Ureter (tissue), 1 donor: Measurements from ENCODE around the gene SASH3. TPM values are rescaled to one million over a fixed set of nuclear protein-coding genes. Genes with fewer than 3 reads are reported as not detected.
A peak's percentile ranks its signal among the peaks of the same experiment; 100 is the strongest.

Experiments used
- DNase-seq: peaks from one replicate; pipeline ENCODE4 v3.0.0-alpha.2; 2020; ENCODE audit warnings: low spot score
- total RNA-seq: library from RNA; stranded (reverse); gene quantifications from one replicate; pipeline ENCODE4 v1.2.4, GENCODE V29; 2023
- donor health status: DM: yes; HTN: yes; CAD: no.

The SASH3 gene
- total RNA-seq, 1 donor from 2014 or later: 8.4 TPM

- no peak for DNase-seq
Measured at GRCh38 chrX:129808829-129809796, 29.4 kb downstream of the SASH3 start.

GRCh38 chrX:129813662-129814368 lies 34.1 kb downstream of the SASH3 start:
- DNase-seq: no peak

- DNase-seq: no peak
Measured at GRCh38 chrX:129818123-129818522, 38.4 kb downstream of the SASH3 start.

DNA sequence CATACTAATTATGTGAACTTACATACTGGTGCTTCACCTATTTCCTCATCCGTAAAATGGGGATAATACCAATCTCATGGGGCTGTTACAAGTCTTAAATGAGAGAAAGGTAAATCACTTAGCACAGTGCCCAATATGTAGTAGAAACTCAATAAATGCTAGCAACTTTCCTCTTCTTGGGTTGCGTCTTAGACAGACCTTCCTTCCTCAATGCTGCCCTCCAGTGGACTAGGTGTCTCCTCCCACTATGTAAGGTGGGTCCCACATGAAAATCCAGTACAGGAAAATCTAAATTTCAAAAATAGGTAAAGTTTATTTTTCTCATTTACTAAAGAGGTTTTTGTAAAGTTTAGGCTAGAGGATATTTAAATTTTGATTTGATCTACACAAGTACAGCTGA lies 43.4 kb downstream of the SASH3 start:
- DNase-seq: no peak

DNA sequence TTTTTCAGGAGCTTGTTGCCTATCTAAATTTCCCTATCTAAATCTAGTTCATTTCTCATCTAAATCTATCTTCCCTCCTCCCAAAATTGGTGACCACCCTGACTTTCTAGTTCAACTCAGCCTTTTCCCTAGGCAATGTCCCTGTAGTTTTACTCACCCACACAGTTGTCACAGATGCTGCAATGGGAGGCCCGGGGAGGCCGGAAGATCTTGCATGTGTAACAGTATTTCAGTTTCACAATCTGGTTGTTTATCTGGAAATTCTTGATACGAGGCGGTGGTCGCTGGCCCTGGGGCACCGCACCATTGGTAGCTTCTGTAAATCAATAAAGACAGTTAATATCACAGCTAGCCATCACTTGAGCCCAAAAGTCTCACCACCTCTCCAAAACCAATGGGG lies 43.8 kb downstream of the SASH3 start:
- DNase-seq: no peak

- DNase-seq: no peak
Measured at GRCh38 chrX:129824620-129825019, 44.9 kb downstream of the SASH3 start.

DNA sequence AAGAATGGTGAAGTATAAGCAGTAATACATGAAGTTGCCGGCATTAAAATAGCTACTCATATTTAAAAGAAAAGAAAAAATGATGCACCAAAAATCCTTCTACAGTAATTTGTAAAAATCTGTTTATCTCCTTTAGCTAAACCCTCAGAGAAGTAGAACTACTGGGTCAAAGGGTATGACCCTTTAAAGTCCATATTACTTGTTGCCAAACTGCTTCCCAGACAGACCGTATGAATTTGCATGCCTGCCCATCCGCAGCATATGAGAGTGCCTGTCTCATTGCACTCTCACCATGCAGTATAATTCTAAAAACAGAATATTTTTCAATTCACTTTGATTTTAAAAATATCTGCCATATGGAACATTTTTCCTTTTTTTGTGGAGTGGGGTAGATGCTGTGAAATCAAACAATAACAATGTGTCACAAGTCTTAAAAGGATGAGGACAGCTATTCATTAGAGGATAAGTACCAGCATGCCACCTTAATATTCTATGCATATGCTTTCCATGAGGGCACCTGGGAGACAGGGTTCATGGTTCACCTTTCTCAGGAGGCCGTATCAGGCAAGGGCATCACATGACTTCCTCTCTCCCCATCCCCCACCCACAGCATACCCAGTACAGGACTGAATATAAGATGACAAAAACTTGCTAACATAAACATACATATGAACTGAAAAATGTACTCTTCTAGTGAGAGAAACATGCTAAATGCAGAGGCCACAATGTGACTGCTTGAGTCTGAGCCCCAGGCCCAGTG lies 46.2 kb downstream of the SASH3 start:
- DNase-seq: no peak

DNA sequence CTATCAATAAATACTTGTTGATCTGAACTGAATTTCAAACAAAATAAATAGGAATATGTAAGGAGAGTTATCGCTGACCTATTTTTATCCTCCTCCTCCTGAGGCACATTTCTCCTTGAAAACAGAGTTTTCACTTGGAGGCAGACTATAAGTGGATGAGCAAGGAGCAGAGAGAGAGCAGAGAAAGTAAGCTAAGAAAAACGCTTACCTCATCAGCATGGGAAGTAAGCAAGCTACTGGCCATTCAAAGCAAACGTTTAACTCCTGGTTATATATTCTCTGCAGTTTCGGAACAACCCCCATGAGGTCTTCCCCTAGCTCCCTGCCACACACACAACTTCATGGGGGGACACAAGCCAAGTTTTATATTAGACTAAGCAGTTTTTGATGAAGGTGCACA lies 50.7 kb downstream of the SASH3 start:
- DNase-seq: no peak

DNA sequence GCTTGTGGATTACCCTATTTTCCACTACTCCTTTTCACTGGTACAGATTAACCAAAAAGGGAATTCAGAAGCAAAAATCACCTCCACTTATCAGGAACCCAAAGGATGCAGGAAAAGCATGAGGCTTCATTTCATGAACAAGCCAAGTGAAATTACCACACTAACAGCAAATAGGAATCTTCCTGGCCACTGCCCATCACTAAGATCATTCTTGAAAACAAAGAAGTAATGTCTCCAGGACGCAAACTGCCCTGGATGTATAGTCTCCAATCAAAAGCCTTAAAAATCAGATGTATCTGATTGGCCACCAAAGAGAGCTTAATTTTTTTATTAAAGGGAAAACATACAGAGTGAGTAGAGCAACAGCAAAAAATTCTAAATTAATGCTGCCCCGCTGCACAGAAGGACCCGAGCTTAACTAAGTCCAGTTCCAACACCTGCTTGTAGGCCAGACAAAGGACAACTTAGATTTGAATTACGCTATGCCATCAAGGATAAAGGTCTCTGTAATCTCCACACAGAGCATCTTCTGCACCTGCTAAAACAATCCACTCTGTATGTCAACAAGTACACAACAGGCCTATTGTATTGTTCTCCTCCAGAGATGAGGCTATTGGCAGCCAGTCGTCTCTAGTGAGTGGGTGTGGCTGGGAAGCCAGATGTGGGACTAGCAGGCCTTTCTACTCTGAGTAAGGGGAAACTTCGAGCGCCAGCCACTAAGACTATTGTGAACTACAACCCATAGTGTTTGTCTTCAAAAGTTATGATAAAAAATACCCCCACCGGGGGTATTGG lies 51.5 kb downstream of the SASH3 start:
- no peak for DNase-seq

- no peak for DNase-seq
Measured at GRCh38 chrX:129833153-129833990, 53.6 kb downstream of the SASH3 start.

DNA sequence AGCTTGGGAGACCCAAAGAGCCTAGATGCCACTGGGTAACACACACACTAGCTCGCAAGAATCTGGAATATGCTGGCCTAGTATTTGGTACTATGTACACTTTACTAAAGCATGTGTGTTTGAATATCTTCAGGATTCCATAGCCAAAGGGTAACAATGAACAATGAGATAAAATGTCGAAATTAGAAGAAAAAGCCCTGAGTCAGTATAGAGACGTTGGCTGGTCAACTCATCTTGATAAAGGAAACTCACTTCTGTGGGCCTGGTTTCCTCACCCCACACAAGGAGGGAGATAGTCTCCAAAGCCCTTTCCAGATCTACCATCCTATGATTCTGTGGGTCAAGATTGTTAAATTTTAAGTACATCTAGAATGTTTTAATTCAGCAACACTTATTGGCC lies 57.1 kb downstream of the SASH3 start:
- no peak for DNase-seq

- DNase-seq: no peak
Measured at GRCh38 chrX:129840344-129840743, 60.6 kb downstream of the SASH3 start.

GRCh38 chrX:129842510-129843208 lies 62.9 kb downstream of the SASH3 start:
- no peak for DNase-seq

DNA sequence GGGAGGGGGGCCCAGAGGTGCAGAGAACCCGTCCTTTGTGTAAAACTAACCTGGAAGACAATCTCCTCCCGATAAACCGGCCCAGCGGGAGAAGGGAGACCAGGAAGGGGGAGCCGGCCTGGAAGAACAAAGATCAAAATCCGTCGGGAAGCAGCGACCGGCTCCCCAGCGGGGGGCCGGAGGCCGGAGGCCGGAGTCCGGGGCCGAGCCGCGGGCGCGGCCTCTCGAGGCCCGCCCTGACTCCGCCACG lies 63.4 kb downstream of the SASH3 start:
- DNase-seq: no peak

DNA sequence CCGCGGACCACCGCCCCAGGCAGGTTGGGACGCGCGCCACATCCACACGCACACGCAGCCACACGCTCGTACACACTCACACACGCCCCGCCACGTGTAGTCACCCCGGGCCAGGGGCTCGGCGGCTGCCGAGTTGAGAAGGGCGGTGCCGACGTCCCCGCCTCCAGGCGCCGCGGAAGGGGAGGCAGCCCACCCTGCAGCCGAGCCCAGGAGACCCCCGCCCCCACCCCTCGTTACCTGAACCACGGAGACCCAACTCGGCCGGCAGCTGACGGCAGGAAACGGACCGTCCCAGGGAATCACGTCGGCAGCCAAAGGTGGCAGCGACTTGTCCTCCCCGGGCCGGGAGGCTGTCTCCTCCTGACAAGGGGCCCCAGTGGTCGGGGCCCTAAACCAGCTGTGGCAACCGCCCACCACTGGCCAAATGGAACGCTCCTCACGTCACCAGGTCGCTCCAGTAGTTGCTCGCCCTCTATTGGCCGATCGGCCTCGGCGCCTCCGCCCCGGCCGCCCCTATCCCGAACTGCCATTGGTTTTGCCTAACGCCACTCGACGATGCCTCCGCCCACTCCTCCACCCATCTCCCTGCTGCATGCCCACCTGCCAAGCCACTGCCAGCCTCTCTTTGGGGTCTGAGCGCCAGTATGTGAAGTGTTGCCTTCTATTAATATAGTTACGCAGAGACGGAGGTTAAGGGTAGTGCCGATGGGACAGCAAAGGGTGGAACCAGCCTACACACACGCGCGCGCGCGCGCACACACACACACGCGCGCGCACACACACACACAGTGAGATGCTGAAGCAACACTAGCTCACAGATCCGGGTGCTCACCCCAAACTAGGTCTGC lies 63.9 kb downstream of the SASH3 start, which contains the start of gene ZDHHC9:
TSS of gene ZDHHC9 (minus strand) at position 428 of the 848 bp plus-strand sequence. CDS start 1,941 bp downstream, outside the sequence.
- peak; percentile 90 for DNase-seq
